GM20431 (cell line): ENCODE measurements around the gene OR52E4.

ENCODE experiments used
- in situ Hi-C: fragments of 300-500 bp; cut with MseI, MboI; formaldehyde crosslinking; loops from one replicate; pipeline ENCODE4 v1.15.0; 2020; ENCODE audit warnings: low sequenced_read_pairs; ENCODE audit not compliant: unreplicated experiment

Gene OR52E4

GRCh38 chr11:5880329-5880728, at the start of gene OR52E4:
TSS of gene OR52E4 (plus strand) at chr11:5880629. CDS start at chr11:5884293, 3,664 bp downstream.
- in situ Hi-C loops, result no loop called here

- in situ Hi-C loops, result no loop called here
These were observed 49.1 kb upstream of the OR52E4 start for GRCh38 chr11:5831196-5831829.

GRCh38 chr11:5833446-5833845, 47.0 kb upstream of the OR52E4 start:
- in situ Hi-C loops, result no loop called here

GRCh38 chr11:5837695-5838094, 42.7 kb upstream of the OR52E4 start:
- in situ Hi-C loops, result no loop called here

- in situ Hi-C loops, result no loop called here
These were observed 38.6 kb upstream of the OR52E4 start, which contains the start of gene OR52E6 for GRCh38 chr11:5841797-5842196. TSS of gene OR52E6 (minus strand) at chr11:5841897. CDS start at chr11:5841897, 0 bp downstream.

GRCh38 chr11:5846701-5847100, 33.7 kb upstream of the OR52E4 start:
- in situ Hi-C loops, result no loop called here

GRCh38 chr11:5847711-5848110, 32.7 kb upstream of the OR52E4 start:
- in situ Hi-C loops, result no loop called here

GRCh38 chr11:5851002-5851401, 29.4 kb upstream of the OR52E4 start:
- in situ Hi-C loops, result no loop called here

GRCh38 chr11:5857590-5857989, 22.8 kb upstream of the OR52E4 start, which contains the start of gene OR52E8:
TSS of gene OR52E8 (minus strand) at chr11:5857690. CDS start at chr11:5857690, 0 bp downstream.
- in situ Hi-C loops, result no loop called here

GRCh38 chr11:5865826-5866225, 14.6 kb upstream of the OR52E4 start:
- in situ Hi-C loops, result no loop called here

- in situ Hi-C loops, result no loop called here
These were observed 1.9 kb upstream of the OR52E4 start for GRCh38 chr11:5878564-5878963.

- in situ Hi-C loops, result no loop called here
These were observed 1.3 kb downstream of the OR52E4 start for GRCh38 chr11:5881756-5882155.

GRCh38 chr11:5887172-5887571, 6.7 kb downstream of the OR52E4 start:
- in situ Hi-C loops, result no loop called here

- in situ Hi-C loops, result no loop called here
These were observed 7.2 kb downstream of the OR52E4 start for GRCh38 chr11:5887661-5888060.

GRCh38 chr11:5891216-5891800, 10.9 kb downstream of the OR52E4 start:
- in situ Hi-C loops, result no loop called here

- in situ Hi-C loops, result no loop called here
These were observed 12.5 kb downstream of the OR52E4 start, which contains the start of gene OR52E5 for GRCh38 chr11:5892908-5893307. TSS of gene OR52E5 (plus strand) at chr11:5893208. CDS start at chr11:5900777, 7,569 bp downstream.

- in situ Hi-C loops, result no loop called here
These were observed 19.1 kb downstream of the OR52E4 start for GRCh38 chr11:5899534-5899933.

- in situ Hi-C loops, result no loop called here
These were observed 30.1 kb downstream of the OR52E4 start for GRCh38 chr11:5910540-5910939.

GRCh38 chr11:5922749-5923426, 42.5 kb downstream of the OR52E4 start:
- in situ Hi-C loops, result no loop called here

- in situ Hi-C loops, result no loop called here
These were observed 43.0 kb downstream of the OR52E4 start for GRCh38 chr11:5923427-5923776.

GRCh38 chr11:5923794-5924193, 43.4 kb downstream of the OR52E4 start:
- in situ Hi-C loops, result no loop called here
